GM10248 (cell line): Measurements from ENCODE around the gene ACLY.

Source experiments
- CTCF ChIA-PET: fragments of 300-600 bp; sonication (Branson Sonifier 250); formaldehyde crosslinking; extraction: SDS; loops from one replicate; lab custom pipeline; 2021; ENCODE audit warnings: antibody characterized with exemption; lab: Yijun Ruan, JAX
- POLR2A ChIA-PET: fragments of 350-650 bp; sonication (Branson Sonifier 250); formaldehyde crosslinking; extraction: SDS; loops from one replicate; lab custom pipeline; 2020; ENCODE audit warnings: antibody characterized with exemption; lab: Yijun Ruan, JAX
- DNase-seq: peaks from one replicate; pipeline ENCODE4 v3.0.0; 2012; ENCODE audit errors: extremely low spot score
- CTCF ChIP-seq: IDR thresholded peaks from 2 replicates; pipeline ENCODE4 v1.5.1; 2012; ENCODE audit warnings: mild to moderate bottlenecking, low read depth; ENCODE audit errors: extremely low read depth, missing control alignments, control extremely low read depth

Gene ACLY

DNA sequence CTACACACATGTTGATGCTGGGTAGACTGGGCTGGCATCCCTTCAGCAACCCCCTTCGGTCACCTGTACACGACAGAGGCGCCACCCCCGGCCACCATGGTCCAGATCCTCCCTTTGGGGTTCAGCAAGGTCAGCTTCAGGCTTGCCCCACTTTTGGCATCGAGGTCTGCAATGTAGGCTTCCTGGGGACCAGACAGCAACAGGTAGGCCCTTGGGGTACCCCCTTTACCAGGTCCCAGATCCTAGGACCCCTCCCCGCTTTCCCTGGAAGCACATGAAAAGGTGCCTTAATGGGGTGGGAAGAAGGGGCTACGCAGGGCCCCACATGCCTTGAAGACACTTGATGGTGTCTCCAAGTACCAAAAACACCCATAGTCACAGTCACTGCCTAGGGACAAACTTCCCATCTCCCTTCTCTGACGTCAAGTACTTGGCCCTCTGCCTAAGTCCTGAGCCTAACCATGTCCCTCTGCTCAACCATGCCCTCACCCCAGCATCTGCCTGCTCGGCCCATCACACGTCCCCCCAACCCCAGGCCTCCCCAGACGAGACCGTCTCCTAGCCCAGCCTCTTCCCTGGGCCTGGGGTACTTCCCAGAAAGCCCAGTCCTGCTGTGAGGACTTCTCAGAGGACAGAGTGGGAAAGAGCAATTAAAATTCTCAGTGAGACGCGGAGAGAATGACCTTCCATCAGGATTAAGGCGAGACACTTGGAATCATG, 12.1 kb downstream of the ACLY start:
- ChIA-PET POLR2A (no interaction called here), CTCF (interaction anchor here (1.3 kb wide), 1 partner anchor 19 kb away, joined by 3 read pairs; no protein-coding TSS in a partner anchor)
- no peak for TF ChIP-seq CTCF
- no peak for DNase-seq

GRCh38 chr17:41905172-41905571, 13.6 kb downstream of the ACLY start:
- DNase-seq, result no peak
- TF ChIP-seq CTCF, result no peak
- ChIA-PET CTCF (interaction anchor here (1.3 kb wide), 1 partner anchor 18 kb away, joined by 3 read pairs; no protein-coding TSS in a partner anchor), POLR2A (no interaction called here)

DNA sequence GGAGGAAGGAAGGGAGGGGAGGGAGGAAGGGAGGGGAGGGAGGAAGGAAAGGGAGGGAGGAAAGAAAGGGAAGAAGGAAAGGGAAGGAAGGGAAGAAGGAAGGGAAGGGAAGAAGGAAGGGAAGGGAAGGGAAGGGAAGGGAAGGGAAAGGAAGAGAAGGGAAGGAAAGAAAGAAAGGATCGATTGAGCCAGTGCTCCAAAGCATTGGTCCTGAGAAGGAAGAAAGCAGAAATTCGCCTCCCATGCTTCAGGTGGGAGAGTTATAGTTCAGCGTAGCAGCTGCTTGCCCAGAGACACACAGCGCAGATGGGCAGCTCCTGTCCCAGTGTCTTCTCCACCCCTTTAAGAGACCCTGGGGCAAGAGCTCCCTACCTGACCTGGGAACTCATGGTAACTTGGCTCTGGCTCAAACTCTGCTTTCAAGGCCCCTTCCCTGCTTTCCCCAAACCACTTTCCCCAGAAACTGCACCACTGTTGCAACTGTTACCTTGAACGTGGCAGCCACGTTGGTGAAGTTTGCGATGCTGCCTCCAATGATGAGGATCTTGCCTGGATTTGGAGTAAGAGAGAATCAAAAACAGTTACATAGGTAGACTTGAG, 14.4 kb downstream of the ACLY start:
- no peak for TF ChIP-seq CTCF
- no peak for DNase-seq
- CTCF ChIA-PET, result no interaction called here
- POLR2A ChIA-PET, result no interaction called here

DNA sequence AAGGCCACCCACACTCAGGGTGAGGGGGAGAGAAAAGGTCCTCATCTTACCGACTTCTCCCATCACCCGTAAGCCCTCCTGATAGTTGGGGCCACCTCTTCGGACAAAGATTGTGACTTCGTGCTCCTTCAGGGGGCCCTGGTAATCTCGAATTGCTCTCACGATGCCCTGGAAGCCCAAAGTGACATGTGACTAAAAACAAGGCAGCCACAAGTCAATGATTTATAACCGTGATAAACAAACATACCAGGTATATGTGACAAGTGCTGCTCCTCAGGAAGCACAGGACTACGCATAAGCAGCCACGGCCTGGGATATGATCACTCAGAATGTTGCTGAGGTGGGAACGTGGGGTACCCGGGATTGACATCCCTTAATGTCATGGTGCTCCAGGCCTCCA, 17.1 kb downstream of the ACLY start:
- DNase-seq, result no peak
- ChIA-PET CTCF (no interaction called here), POLR2A (no interaction called here)
- no peak for TF ChIP-seq CTCF

DNA sequence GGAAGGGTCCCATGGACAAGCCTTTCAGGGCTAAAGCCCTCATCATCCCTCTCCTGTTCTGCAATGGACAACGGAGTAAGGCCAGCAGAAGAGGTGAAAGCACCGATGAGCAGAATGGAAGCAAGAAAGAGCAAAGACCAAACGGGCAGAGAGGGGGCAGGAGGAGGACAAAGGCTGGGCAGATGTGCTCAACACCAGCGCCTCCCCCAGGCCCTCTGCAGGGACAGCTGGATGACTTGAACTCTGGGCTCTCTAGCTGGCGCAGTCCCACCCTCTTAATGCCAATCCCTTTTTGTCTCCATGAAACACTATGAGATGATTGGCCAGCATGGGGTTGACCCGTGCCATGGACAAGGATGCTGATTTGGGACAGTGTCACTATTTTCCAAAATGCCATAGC, 22.0 kb downstream of the ACLY start:
- no peak for TF ChIP-seq CTCF
- DNase-seq, result no peak
- POLR2A ChIA-PET, result no interaction called here
- CTCF ChIA-PET, result no interaction called here

DNA sequence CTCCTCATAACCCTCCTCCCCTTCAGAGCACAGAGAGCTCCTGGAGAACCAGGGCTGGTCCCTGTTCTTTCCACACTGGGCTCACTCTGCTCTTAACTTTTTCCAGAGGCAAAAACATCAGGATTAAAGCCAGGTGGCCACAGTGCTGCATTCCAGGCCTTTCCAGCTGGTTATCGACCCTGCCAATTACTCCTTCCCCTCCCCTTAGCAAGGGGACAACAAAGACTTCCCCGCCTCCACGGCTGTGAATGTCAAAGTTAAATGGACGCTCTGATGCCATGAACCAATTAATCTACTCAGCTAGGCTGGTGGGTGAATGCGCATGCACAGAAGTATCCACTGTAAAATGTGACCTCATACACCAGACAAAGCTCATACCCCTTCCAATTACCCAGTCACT, 23.1 kb downstream of the ACLY start:
- CTCF ChIA-PET, result interaction anchor here (1.2 kb wide), 1 partner anchor 16 kb away, joined by 3 read pairs; no protein-coding TSS in a partner anchor
- POLR2A ChIA-PET, result no interaction called here
- no peak for TF ChIP-seq CTCF
- no peak for DNase-seq
